Astrocyte of the spinal cord (primary cell): ENCODE measurements around the gene FAM170B.

Experiments
- DNase-seq: peaks from one replicate; pipeline ENCODE4 v3.0.0; 2011; ENCODE audit warnings: low read depth, low spot score
- H3K4me3 ChIP-seq: 2 replicates; pipeline ENCODE4 v1.5.1; 2011; ENCODE audit warnings: low read depth, mild to moderate bottlenecking, low read length, moderate library complexity
- CTCF ChIP-seq: IDR thresholded peaks from 2 replicates; pipeline ENCODE4 v1.5.1; 2012; ENCODE audit warnings: low read depth, mild to moderate bottlenecking, low read length, inconsistent platforms
- in situ Hi-C: cut with HindIII; loops from 2 replicates; pipeline ENCODE4 v1.10.0; 2017; ENCODE audit warnings: low sequenced_read_pairs

FAM170B gene

GRCh38 chr10:49138361-49138891 lies 4.6 kb upstream of the FAM170B start:
- no peak overlapping the region for H3K4me3 ChIP-seq
- in situ Hi-C loops = no loop called here
- no peak for TF ChIP-seq CTCF
- peak; percentile 82 for DNase-seq

GRCh38 chr10:49136525-49136924 lies 2.7 kb upstream of the FAM170B start:
- in situ Hi-C loops = no loop called here
- DNase-seq = no peak
- H3K4me3 ChIP-seq = no peak overlapping the region
- no peak for TF ChIP-seq CTCF

- in situ Hi-C loops = no loop called here
- peak; percentile 56 for DNase-seq
- H3K4me3 ChIP-seq = no peak overlapping the region
- no peak for TF ChIP-seq CTCF
Measured at GRCh38 chr10:49135575-49136313, 1.9 kb upstream of the FAM170B start.

GRCh38 chr10:49134327-49134726 lies 506 bp upstream of the FAM170B start:
- no peak for DNase-seq
- in situ Hi-C loops = no loop called here
- no peak for TF ChIP-seq CTCF
- H3K4me3 ChIP-seq = no peak overlapping the region

- TF ChIP-seq CTCF = no peak
- in situ Hi-C loops = no loop called here
- no peak for DNase-seq
- no peak overlapping the region for H3K4me3 ChIP-seq
Measured at GRCh38 chr10:49132362-49132737, 1.5 kb downstream of the FAM170B start.

GRCh38 chr10:49131507-49132361 lies 2.1 kb downstream of the FAM170B start:
- DNase-seq = no peak
- in situ Hi-C loops = no loop called here
- no peak overlapping the region for H3K4me3 ChIP-seq
- TF ChIP-seq CTCF = no peak
